Neuronal stem cell (in vitro differentiated cells): ENCODE data around the gene AMIGO3.
A peak's percentile ranks its signal among the peaks of the same experiment; 100 is the strongest.

Source experiments
- DNase-seq: peaks from one replicate; pipeline ENCODE4 v3.0.0-alpha.2; 2013; ENCODE audit warnings: low spot score
- H2AFZ ChIP-seq: one replicate; pipeline ENCODE4 v1.6.1; 2013; ENCODE audit warnings: mild to moderate bottlenecking, low read length, inconsistent platforms
- H2AK5ac ChIP-seq: 2 replicates; pipeline ENCODE4 v1.6.1; 2013; ENCODE audit warnings: low read depth, mild to moderate bottlenecking, inconsistent platforms, low read length, moderate library complexity, mixed read lengths
- H2BK120ac ChIP-seq: 2 replicates; pipeline ENCODE4 v1.6.1; 2013; ENCODE audit warnings: low read depth, mild to moderate bottlenecking, inconsistent platforms, low read length, moderate library complexity, mixed read lengths
- H2BK12ac ChIP-seq: one replicate; pipeline ENCODE4 v1.6.1; 2013; ENCODE audit warnings: low read length, inconsistent platforms
- H2BK15ac ChIP-seq: 2 replicates; pipeline ENCODE4 v1.6.1; 2013; ENCODE audit warnings: mild to moderate bottlenecking, low read length, inconsistent platforms, mixed read lengths
- H2BK5ac ChIP-seq: one replicate; pipeline ENCODE4 v1.6.1; 2013; ENCODE audit warnings: inconsistent platforms, mild to moderate bottlenecking, low read length, moderate library complexity
- H3K14ac ChIP-seq: one replicate; pipeline ENCODE4 v1.6.1; 2013; ENCODE audit warnings: low read length, inconsistent platforms
- H3K18ac ChIP-seq: 2 replicates; pipeline ENCODE4 v1.6.1; 2013; ENCODE audit warnings: low read length, inconsistent platforms
- H3K23ac ChIP-seq: 2 replicates; pipeline ENCODE4 v1.6.1; 2013; ENCODE audit warnings: low read depth, mild to moderate bottlenecking, mixed read lengths, low read length, inconsistent platforms; ENCODE audit not compliant: poor library complexity
- H3K27ac ChIP-seq: replicated peaks from 3 replicates; pipeline ENCODE4 v1.5.1; 2013; ENCODE audit warnings: low read length, inconsistent platforms
- H3K27me3 ChIP-seq, 3 experiments: 2 replicates each; pipeline ENCODE4 v1.6.1; 2013; ENCODE audit warnings: low read length in 3 of 3, mild to moderate bottlenecking in 2 of 3, inconsistent platforms in 1 of 3, low read depth in 1 of 3, mixed read lengths in 1 of 3, moderate library complexity in 1 of 3; ENCODE audit not compliant: control insufficient read depth in 3 of 3, insufficient read depth in 3 of 3
- H3K36me3 ChIP-seq, 2 donors: replicated peaks in 1 of 2; 2 replicates each; pipeline ENCODE4 v1.6.1; 2013; ENCODE audit warnings: low read length in 2 of 2; ENCODE audit not compliant: control insufficient read depth in 2 of 2, insufficient read depth in 2 of 2
- H3K4ac ChIP-seq: 2 replicates; pipeline ENCODE4 v1.6.1; 2013; ENCODE audit warnings: inconsistent platforms, mild to moderate bottlenecking, low read length, moderate library complexity
- H3K4me1 ChIP-seq, 2 donors: 1 replicate in 1 of 2; 2 replicates in 1 of 2; pipeline ENCODE4 v1.6.1; 2013; ENCODE audit warnings: low read length in 2 of 2, low read depth in 1 of 2; ENCODE audit not compliant: control insufficient read depth in 2 of 2, insufficient read depth in 1 of 2
- H3K4me2 ChIP-seq: one replicate; pipeline ENCODE4 v1.6.1; 2013; ENCODE audit warnings: mild to moderate bottlenecking, low read length, inconsistent platforms; ENCODE audit not compliant: insufficient read depth, poor library complexity, severe bottlenecking
- H3K4me3 ChIP-seq, 2 donors: 2 replicates each; pipeline ENCODE4 v1.5.1; 2013; ENCODE audit warnings: low read length in 2 of 2, mild to moderate bottlenecking in 2 of 2, inconsistent platforms in 1 of 2, moderate library complexity in 1 of 2
- H3K79me1 ChIP-seq: one replicate; pipeline ENCODE4 v1.6.1; 2013; ENCODE audit warnings: low read depth, mild to moderate bottlenecking, inconsistent platforms, low read length, moderate library complexity
- H3K9ac ChIP-seq: one replicate; pipeline ENCODE4 v1.6.1; 2013; ENCODE audit warnings: mild to moderate bottlenecking, low read depth, low read length, inconsistent platforms; ENCODE audit not compliant: poor library complexity
- H3K9me3 ChIP-seq, 2 donors: replicated peaks in 1 of 2; 2 replicates each; pipeline versions ENCODE3 to v1.6.1; 2013; ENCODE audit warnings: low read length in 2 of 2, mild to moderate bottlenecking in 2 of 2, inconsistent platforms in 1 of 2, low read depth in 1 of 2, mixed read lengths in 1 of 2, moderate library complexity in 1 of 2; ENCODE audit not compliant: control insufficient read depth in 2 of 2, insufficient read depth in 1 of 2
- H4K8ac ChIP-seq: one replicate; pipeline ENCODE4 v1.6.1; 2013; ENCODE audit warnings: low read depth, mild to moderate bottlenecking, inconsistent platforms, low read length, moderate library complexity
- H4K91ac ChIP-seq: one replicate; pipeline ENCODE4 v1.6.1; 2013; ENCODE audit warnings: low read length, low read depth, mild to moderate bottlenecking, inconsistent platforms; ENCODE audit not compliant: poor library complexity
- WGBS, 2 donors: extraction: QIAGEN DNeasy Blood & Tissue Kit; methylation state at CpG; one replicate each; pipeline ENCODE4 v1.1.7; 2013; ENCODE audit warnings: missing lambda C conversion rate in 2 of 2, mixed read lengths in 1 of 2; ENCODE audit not compliant: insufficient read length in 2 of 2, insufficient replicate concordance in 1 of 2; ENCODE audit errors: extremely low coverage in 2 of 2; 5-methylcytosine and 5-hydroxymethylcytosine counted together

Gene AMIGO3

GRCh38 chr3:49732597-49732996 lies 13.1 kb upstream of the AMIGO3 start:
- no peak overlapping the region for H3K9ac ChIP-seq
- H3K23ac ChIP-seq: no peak overlapping the region
- no peak overlapping the region for H4K8ac ChIP-seq
- peaks cover 0 to under 1% of the 10 kb centered on the region in 2 donors for H3K9me3 ChIP-seq
- H3K14ac ChIP-seq: no peak overlapping the region
- no peak overlapping the region for H2AK5ac ChIP-seq
- no peak overlapping the region for H3K4ac ChIP-seq
- H3K27ac ChIP-seq: no peak overlapping the region
- no peak overlapping the region for H2BK120ac ChIP-seq
- H3K36me3 ChIP-seq: peaks cover 38 to 90% of the 10 kb centered on the region in 2 donors
- H2BK5ac ChIP-seq: no peak overlapping the region
- no peak overlapping the region for H4K91ac ChIP-seq
- peaks cover under 1% of the 10 kb centered on the region for H3K79me1 ChIP-seq
- H3K4me2 ChIP-seq: no peak overlapping the region
- no peak overlapping the region for H2BK12ac ChIP-seq
- no peaks in the 10 kb centered on the region for H3K4me1 ChIP-seq
- no peak overlapping the region for H3K18ac ChIP-seq
- no peak overlapping the region for H3K4me3 ChIP-seq
- peaks cover 0 to 1% (median 0%) of the 10 kb centered on the region in 3 experiments for H3K27me3 ChIP-seq
- DNase-seq: no peak
- no peak overlapping the region for H2BK15ac ChIP-seq
- no CpG with 5 or more reads among the region's 11 CpGs for WGBS, 2 donors
- no peak overlapping the region for H2AFZ ChIP-seq

- peaks cover 49 to 94% of the 10 kb centered on the region in 2 donors for H3K36me3 ChIP-seq
- H3K4me3 ChIP-seq: no peak overlapping the region
- no peak overlapping the region for H2AK5ac ChIP-seq
- H3K9me3 ChIP-seq: no peaks in the 10 kb centered on the region
- H3K23ac ChIP-seq: no peak overlapping the region
- H3K4me2 ChIP-seq: no peak overlapping the region
- H3K4me1 ChIP-seq: no peaks in the 10 kb centered on the region
- no CpG with 5 or more reads among the region's 4 CpGs for WGBS, 2 donors
- H3K27ac ChIP-seq: no peak overlapping the region
- H3K14ac ChIP-seq: no peak overlapping the region
- no peak overlapping the region for H4K8ac ChIP-seq
- DNase-seq: no peak
- H3K9ac ChIP-seq: no peak overlapping the region
- no peak overlapping the region for H2BK120ac ChIP-seq
- no peak overlapping the region for H3K18ac ChIP-seq
- peaks cover 7% of the 10 kb centered on the region for H3K79me1 ChIP-seq
- no peak overlapping the region for H3K4ac ChIP-seq
- H4K91ac ChIP-seq: no peak overlapping the region
- H2BK12ac ChIP-seq: no peak overlapping the region
- H2AFZ ChIP-seq: no peak overlapping the region
- no peak overlapping the region for H2BK15ac ChIP-seq
- H2BK5ac ChIP-seq: no peak overlapping the region
- peaks cover 0 to 1% (median 0%) of the 10 kb centered on the region in 3 experiments for H3K27me3 ChIP-seq
These were observed 10.6 kb upstream of the AMIGO3 start for GRCh38 chr3:49729966-49730609.

GRCh38 chr3:49727924-49728361 lies 8.5 kb upstream of the AMIGO3 start:
- H3K27me3 ChIP-seq: peaks cover 0 to 1% (median 0%) of the 10 kb centered on the region in 3 experiments
- no CpG with 5 or more reads among the region's 15 CpGs for WGBS, 2 donors

GRCh38 chr3:49727154-49727923 lies 7.9 kb upstream of the AMIGO3 start:
- Histone ChIP-seq H3K4me2 (no peak overlapping the region), H3K4me1 (peaks cover 9 to 14% of the 10 kb centered on the region in 2 donors), H3K9me3 (no peaks in the 10 kb centered on the region), H3K18ac (no peak overlapping the region), H3K9ac (peak overlapping the region; percentile 38), H4K8ac (no peak overlapping the region), H3K27ac (no peak overlapping the region), H3K79me1 (peaks cover 18% of the 10 kb centered on the region), H4K91ac (no peak overlapping the region), H2BK12ac (no peak overlapping the region), H3K14ac (no peak overlapping the region), H2BK15ac (no peak overlapping the region), H2BK120ac (no peak overlapping the region), H3K36me3 (peaks cover 40 to 78% of the 10 kb centered on the region in 2 donors), H3K4me3 (no peak overlapping the region), H2AK5ac (no peak overlapping the region), H3K27me3 (peaks cover 0 to 1% (median 0%) of the 10 kb centered on the region in 3 experiments), H2AFZ (no peak overlapping the region), H3K4ac (no peak overlapping the region), H2BK5ac (no peak overlapping the region), H3K23ac (peak overlapping the region; percentile 17)
- no CpG with 5 or more reads among the region's 19 CpGs for WGBS, 2 donors
- DNase-seq: no peak

More at GRCh38 chr3:49727924-49728361, 8.5 kb upstream of the AMIGO3 start:
- H3K4me1 ChIP-seq: peaks cover 5 to 9% of the 10 kb centered on the region in 2 donors
- no peak overlapping the region for H2BK120ac ChIP-seq
- no peak overlapping the region for H3K14ac ChIP-seq
- no peak overlapping the region for H3K18ac ChIP-seq
- H3K9me3 ChIP-seq: no peaks in the 10 kb centered on the region
- no peak overlapping the region for H4K8ac ChIP-seq
- H3K4me3 ChIP-seq: peak overlapping the region in 1 of 2 donors; percentile 7
- peak overlapping the region; percentile 38 for H3K9ac ChIP-seq
- H3K36me3 ChIP-seq: peaks cover 41 to 78% of the 10 kb centered on the region in 2 donors
- H2AFZ ChIP-seq: no peak overlapping the region
- no peak overlapping the region for H2AK5ac ChIP-seq
- peak overlapping the region; percentile 39 for H3K4ac ChIP-seq
- H3K4me2 ChIP-seq: no peak overlapping the region
- H2BK12ac ChIP-seq: no peak overlapping the region
- H3K79me1 ChIP-seq: peaks cover 13% of the 10 kb centered on the region
- no peak overlapping the region for H4K91ac ChIP-seq
- H3K27ac ChIP-seq: no peak overlapping the region
- no peak overlapping the region for H2BK15ac ChIP-seq
- peak overlapping the region; percentile 83 for H3K23ac ChIP-seq
- H2BK5ac ChIP-seq: no peak overlapping the region
- DNase-seq: no peak
